HCT116 (cell line): ENCODE data around the gene TUBA3C.
"Not testable (repeated sequence)": the region's sequence is repeated elsewhere in the genome, so short reads cannot be mapped to it uniquely, and the experiment has no call there.

Source experiments
- CTCF ChIP-seq, 3 experiments: fragments of 200-600 bp in 1 of 3; sonication (generic) in 1 of 3; IDR thresholded peaks in 2 of 3; conservative IDR thresholded peaks in 1 of 3; 2 replicates each; pipeline ENCODE4 v1.5.1; 2012 to 2017; ENCODE audit warnings: low read depth in 2 of 3, low read length in 2 of 3, antibody characterized with exemption in 1 of 3, borderline replicate concordance in 1 of 3, control low read depth in 1 of 3, mild to moderate bottlenecking in 1 of 3, mixed read lengths in 1 of 3, mixed run types in 1 of 3, moderate library complexity in 1 of 3; ENCODE audit not compliant: insufficient read depth in 1 of 3
- FOSL1 ChIP-seq: IDR thresholded peaks from 2 replicates; pipeline ENCODE4 v1.6.1; 2012; ENCODE audit warnings: low read depth
- REST ChIP-seq: IDR thresholded peaks from 2 replicates; pipeline ENCODE4 v1.6.1; 2012; ENCODE audit warnings: low read depth

- not testable (repeated sequence) for TF ChIP-seq FOSL1; CTCF (IDR thresholded peaks at IDR 0.05 in 2 of 3, conservative IDR thresholded peaks at IDR 0.05 in 1 of 3; ENCODE audit: borderline replicate concordance in 1 of 3, insufficient read depth in 1 of 3, low read depth in 2 of 3, low read length in 2 of 3); REST
Observed at GRCh38 chr13:19207413-19207812, 25.8 kb upstream of the TUBA3C start.
